ENCODE measurements around the gene OXT.

The OXT gene

DNA sequence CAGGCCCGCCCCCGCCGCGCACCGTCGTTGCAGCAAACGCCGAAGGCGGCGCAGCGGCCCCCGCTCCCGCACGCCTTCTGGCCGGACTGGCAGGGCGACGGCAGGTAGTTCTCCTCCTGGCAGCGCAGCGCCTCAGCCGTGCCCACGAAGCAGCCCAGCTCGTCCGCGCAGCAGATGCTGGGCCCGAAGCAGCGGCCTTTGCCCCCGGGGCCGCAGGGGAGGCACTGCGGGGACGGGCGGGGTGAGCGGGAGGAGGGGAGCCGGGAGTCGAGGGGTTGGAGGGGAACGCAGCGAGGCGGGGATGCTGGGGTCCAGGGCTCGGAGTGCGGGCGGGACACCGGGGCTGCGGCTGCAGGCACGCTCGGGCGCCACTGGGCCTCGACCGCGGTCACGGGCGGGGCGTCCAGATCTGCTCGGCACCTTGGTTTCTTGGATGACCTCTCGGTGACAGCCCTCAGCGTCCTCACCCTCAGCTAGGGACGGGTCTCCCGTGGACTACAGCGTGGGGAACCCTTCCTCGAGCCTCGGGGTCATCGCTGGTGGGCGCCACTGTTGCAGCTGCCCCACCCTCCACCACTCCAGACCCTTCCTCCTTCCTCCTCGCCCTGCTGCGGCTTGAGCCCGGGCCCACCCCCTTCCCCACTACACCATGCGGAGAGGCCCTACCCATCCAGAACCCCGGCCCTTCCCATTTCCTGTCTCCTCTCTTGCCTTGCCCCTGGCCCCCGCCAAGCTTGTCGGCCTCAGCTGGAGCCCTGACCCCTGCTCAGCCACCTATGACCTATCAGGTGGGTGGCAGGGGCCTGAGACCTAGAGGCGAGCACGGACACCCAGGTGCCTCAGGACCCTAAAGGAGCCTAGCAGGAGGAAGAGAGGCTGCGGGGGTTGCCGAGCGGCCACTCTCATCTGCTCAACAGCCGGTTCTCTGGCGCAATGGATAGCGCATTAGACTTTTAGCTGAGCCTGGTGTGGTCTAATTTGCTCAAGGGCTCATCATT lies 11.8 kb downstream of the OXT start:
- DNase-seq (ENCODE audit: extremely low spot score, insufficient read length, low read depth): no peak
- no peak for FAIRE-seq

DNA sequence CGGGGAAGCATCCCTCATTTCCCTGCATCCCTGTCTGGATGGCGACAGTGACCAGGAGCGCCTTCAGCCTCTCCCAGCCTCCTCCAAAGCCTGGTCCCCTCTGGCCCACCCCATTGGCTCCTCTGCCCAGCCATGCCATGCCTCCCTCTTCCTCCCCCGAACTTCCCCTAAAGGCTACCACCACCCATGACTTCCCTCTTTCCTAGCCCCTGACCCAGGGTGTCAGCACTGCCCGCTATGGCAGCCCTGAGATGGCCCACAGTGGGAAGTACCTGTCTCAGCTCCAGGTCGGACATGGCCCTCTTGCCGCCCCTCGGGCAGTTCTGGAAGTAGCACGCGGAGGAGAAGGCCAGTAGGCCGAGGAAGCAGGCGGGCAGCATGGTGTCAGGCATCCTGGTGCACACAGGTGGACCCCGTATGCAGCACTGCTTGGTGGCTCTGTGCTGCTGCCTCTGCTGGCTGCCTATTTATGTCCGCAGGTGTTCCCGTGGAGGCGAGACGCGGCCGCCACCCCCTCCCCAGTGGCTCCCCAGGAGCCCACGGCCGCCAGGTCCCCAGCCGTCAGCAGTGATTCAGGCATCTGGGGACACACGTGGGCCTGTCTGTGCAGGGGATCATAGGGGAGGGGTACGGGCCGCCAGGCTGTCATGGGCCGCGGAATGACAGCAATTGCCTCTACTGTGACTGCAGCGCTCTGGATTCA lies 13.0 kb downstream of the OXT start, which contains the start of gene AVP:
Gene AVP, minus strand, starts transcription at position 442 of the 703 bp plus-strand sequence. Its CDS starts 50 bp downstream, at position 392.
- FAIRE-seq: no peak
- DNase-seq (ENCODE audit: extremely low spot score, insufficient read length, low read depth): no peak

DNA sequence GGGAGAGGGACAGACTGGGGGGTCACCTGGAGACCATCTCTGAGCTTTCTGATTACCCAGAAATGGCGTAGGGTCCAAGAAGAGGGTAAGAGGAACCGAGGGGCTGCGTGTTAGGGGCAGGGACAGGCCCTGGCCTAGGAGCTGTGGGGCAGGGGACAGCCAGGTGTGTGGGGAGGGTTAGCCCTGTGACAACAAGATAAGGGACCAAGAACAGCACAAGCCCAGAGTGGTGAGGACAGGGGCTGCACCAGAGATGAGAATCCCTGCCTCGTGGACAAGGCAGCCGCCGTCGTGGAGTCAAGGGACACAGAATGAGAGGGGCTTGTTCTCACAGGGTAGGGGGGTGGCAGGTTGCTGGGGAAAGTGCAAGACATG lies 13.6 kb downstream of the OXT start:
- DNase-seq (ENCODE audit: extremely low spot score, insufficient read length, low read depth) (no peak), FAIRE-seq (no peak)

DNA sequence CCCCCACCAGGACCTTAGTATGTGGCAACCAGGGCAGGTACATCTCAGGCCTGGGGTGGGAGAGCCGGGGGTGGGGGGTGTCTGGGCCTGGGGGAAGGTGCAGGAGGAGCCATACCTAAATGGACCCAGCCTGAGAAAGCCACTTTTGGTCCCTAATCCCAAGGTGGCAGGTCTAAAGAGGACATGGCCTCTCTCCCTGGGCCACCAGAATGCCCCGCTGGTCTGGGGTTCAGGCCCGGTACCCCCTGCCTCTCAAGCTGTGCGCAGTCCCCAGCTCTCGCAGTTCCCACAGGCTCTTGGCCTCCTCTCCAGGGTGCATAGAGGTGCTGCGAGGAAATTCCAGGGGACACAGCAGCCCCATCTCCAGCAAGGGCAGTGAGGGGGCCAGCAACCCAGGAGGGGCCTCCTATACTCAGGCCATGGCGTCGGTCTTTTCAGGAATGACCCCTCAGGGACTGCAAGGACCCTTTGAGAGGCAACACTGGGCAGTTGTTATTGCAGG lies 14.2 kb downstream of the OXT start:
- FAIRE-seq (no peak), DNase-seq (ENCODE audit: extremely low spot score, insufficient read length, low read depth) (no peak)

DNA sequence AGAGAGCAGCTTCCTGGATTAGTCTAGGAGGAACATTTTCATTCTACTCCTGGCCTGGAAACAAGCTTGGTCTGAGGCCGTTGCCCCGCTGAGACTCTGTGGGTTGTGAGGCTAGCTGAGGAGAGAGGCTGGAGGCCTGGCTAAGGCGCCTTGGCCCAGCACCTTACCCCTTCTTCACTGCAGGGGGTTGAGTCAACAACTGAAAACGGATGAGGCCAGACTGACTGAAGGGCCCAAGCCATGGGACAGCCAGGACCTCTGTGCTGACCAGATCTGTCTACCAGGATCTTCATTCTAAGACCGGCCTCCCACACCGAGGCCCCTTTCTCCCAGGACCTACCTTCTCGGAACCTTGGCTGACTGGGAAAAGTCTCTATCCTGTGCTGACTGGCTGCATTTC lies 16.6 kb downstream of the OXT start:
- DNase-seq (ENCODE audit: extremely low spot score, insufficient read length, low read depth) (no peak), FAIRE-seq (no peak)

DNA sequence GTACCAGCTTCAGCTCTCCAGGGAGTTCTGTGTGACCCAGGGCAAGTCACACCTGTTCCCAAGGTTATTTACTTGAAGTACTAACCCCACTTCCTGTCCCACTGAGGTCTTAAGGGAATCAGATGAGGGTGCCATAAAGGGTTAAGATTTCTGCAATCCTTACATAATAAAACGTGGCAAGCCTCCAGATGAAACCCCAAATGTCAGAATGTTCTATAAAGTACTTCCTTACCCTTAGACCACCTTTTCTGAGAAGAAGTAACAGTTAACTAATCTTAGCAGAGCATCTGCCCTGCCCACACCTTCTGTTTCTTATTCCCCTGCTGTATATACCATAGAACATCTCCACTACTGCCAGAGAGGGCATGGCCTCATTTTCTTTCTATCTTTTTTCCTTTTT lies 19.1 kb downstream of the OXT start:
- no peak for FAIRE-seq
- no peak for DNase-seq (ENCODE audit: extremely low spot score, insufficient read length, low read depth)

DNA sequence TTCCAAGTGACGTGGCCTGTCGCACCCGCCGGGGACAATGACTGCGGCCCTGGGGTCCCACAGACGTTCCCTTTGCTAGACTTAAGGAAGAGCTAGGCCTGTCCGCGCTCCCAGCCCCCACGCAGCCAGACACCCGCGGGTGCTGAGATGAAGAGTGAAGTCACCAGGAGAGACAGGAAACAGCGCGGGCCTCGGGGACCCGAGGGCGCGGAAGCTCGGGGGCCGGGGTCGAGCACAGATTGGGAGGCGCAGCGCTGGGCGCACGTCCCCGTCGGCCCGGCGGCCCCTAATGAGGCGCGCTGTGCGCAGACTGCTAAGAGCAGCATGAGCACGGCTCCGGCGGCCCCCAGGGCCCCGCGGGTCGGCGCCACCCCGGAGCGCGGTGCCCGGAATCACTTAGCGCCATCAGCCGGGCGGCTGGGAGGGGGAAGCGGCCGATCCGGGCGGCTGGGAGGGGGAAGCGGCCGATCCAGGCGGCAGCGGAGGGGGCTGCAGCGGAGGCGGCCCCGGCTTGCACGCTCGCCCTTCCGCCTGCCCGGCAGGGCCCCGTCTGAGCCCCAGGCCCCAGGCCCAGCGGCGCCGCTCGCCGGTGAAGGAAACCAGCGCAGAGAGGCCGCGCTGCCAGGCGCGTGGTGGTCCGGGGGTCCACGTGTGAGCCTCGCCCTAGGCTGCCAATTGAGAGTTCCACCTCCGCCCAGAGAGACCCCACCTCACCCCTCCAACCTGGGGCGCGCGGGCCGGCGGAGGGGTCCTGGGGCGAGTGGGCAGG lies 21.4 kb downstream of the OXT start:
- DNase-seq (ENCODE audit: extremely low spot score, insufficient read length, low read depth): no peak
- FAIRE-seq: no peak

DNA sequence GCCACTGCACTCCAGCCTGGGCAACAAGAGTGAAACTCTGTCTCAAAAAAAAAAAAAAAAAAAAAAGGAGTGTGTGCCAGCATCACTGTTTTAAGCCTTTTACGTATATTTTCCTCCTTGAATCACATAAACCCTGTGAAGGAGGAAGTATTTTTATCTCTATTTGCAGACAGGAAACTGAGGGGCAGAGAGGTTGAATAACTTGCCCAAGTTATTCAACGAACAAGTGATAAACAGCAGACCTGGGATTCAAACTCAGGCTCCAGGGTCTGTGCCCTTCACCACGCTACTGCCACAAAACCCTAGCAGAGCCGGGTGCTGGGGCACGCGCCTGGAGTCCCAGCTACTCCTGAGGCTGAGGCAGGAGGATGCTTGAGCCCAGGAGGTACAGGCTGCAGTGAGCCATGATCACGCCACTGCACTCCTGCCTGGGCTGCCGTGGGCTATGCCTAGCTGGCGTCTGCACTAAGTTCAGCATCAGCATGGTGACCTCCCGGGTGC lies 22.5 kb downstream of the OXT start:
- FAIRE-seq (no peak), DNase-seq (ENCODE audit: extremely low spot score, insufficient read length, low read depth) (no peak)

DNA sequence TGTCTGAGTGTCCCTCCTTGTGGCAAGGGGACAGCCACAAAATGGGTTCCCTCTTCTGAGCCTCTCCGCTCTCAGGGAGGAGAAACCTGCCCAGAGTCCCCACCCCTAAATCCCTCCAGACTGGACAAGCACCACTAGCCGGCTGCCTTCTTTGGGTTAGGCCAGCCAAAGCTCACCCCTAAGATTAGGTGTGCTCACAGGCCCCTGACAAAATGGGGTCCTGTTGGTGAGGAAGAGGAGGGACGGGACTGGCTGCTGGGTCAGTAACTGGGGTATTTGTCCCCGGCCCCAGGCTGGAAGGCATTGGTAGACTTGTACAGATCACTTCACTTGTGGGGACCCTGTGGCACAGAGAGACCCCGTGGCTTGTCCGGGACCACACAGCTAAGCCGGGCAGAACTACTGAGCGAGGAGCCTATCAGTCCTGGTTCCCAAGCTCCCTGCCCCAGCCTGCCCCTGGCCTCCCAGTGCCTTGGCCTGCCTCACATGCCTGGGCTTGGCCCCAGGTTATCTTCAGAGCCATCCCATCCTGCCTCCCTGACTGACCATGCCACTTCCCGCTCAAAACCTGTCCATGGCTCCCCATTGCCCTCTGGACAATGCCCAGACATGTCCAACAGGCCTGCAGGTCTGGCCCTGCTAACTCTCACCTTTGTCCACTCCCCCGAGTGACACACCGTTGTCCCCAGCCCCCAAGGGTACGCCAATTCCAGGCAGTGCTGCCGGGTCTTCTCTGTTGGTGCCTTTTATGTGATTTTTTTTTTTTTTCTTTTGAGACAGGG lies 23.6 kb downstream of the OXT start:
- DNase-seq (ENCODE audit: extremely low spot score, insufficient read length, low read depth) (no peak), FAIRE-seq (no peak)

DNA sequence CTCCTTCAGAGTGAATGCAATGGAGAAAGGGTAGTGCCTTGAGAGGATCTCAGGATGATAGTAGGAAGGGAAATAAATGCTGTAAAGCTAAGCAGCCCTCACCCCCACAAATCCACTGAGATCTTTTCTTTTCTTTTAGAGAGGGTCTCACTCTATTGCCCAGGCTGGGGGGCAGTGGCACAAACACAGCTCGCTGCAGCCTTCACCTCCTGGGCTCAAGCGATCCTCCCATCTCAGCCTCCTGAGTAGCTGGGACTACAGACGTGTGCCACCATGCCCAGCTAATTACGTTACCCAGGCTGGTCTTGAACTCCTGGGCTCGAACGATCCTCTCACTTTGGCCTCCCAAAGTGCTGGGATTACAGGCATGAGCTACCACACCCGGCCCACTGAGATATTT lies 29.1 kb downstream of the OXT start:
- no peak for DNase-seq (ENCODE audit: extremely low spot score, insufficient read length, low read depth)
- no peak for FAIRE-seq

DNA sequence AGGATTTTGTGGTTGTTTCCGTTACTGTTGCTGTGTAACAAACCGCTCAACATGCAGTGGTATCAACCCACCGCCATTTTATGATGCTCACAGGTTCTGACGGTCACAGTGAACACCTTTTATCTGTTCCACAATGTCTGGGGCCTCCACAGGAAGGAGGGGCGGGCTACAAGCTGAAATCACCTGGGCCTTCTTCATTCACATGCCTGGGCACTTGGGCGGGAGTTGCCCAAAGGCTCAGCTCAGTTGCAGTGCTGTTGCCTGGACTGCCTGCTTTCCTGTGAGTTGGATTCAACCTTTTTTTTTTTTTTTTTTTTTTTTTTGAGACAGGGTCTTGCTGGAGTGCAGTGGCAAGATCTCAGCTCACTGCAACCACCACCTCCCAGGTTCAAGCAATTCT lies 29.8 kb downstream of the OXT start:
- DNase-seq (ENCODE audit: extremely low spot score, insufficient read length, low read depth) (no peak), FAIRE-seq (no peak)

DNA sequence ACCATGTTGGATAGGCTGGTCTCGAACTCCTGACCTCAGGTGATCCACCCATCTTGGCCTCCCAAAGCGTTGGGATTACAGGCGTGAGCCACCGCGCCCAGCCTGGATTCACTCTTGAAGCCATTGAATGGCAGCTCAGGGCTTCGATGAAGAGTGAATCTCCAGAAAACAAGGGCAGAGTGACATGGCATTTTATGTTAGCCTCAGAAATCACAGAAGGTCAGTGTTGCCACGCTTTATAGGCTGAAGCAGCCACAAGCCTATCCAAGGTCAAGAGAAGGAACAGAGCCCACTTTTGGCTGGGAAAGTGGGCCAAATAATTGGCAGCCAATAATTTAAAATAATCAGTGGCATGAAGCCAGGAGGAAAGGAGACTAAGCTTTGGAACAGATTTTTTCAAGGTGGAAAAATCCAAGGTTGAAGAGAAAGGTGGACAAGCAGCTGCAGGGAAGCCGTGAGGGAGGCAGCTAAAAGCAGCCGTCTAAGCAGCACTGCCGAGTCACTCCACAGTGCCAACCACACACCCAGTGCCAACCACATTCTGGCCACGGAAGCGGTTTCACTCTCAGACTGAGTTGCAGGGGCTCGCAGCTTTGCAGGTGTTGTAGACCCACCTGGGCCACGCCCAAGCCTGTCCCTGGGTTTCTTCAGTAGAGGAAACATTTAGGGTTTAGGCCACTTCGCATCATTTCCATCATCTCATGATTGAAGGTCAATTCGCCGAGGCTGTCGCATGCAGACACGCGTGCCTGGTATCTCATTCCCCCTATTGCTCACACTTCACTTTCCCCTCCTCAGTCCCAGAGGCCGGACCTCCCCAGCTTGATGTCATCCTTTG lies 30.5 kb downstream of the OXT start:
- DNase-seq (ENCODE audit: extremely low spot score, insufficient read length, low read depth) (no peak), FAIRE-seq (no peak)

DNA sequence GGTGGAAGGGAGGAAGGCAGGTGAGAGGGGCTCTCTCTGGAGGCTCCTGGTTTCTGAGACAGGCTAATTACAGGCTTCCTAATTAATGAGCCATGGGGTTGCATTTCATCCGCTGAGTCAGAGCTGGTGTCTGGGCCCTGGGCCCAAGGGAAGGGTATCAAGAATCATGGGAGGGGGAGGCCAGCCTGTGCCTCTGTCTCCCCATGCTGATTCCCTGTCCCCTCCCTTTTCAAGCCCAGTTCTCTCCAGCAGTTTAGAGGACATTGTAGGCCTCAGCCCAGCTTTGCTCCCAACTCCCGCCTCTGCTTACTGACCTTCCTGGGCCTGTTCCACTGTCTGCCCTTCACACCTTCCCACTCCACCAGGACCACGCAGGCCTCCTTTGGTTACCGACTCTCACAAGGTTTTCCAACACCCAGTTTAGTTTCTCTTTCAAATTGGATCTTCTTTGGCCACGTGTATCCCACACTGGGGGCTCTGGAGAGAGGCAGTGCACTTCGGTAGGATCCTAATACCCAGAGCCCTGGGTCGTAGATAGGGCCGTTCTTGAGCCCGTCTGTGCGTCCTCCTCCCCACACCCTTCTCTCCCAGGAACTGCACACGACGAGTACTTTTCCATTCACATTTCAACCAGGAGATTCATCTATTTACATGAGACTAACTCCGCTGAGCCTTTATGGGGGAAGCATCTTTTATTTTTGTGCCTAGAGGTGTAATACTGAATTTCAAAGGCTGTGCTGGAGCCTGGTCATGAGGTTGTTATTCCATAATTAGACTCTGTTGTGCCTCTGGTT lies 31.4 kb downstream of the OXT start:
- FAIRE-seq (no peak), DNase-seq (ENCODE audit: extremely low spot score, insufficient read length, low read depth) (no peak)

DNA sequence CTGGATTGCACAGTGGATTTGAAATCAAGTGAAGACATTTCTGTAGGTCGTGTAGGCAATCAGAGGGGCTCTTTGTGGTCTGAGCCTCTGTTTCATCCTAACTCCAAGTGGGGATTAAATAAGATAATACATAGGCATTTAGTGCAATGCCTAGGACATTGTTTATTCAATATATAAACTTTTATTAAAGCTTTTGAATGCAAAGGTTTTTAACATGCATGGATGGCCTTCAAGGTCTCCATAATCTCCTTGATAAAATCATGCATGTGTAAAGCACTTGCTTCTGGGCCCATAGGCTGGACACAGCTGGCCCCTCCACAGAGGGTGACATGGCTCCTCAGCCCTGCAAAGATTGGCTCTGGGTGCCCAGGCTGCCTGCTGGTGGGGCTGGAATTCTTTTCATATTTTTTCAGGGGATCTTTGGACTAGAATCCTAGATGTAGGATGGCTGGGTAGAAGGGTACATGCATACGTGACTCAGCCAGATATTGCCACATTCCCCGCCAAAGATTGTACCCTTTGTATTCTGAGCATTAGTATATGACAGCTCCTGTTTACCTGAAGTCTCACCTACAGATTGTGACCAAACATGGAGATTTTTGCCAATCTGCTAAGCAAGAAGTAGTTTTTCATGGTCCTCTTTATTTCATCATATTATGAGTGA lies 32.1 kb downstream of the OXT start:
- FAIRE-seq: no peak
- DNase-seq (ENCODE audit: extremely low spot score, insufficient read length, low read depth): no peak

DNA sequence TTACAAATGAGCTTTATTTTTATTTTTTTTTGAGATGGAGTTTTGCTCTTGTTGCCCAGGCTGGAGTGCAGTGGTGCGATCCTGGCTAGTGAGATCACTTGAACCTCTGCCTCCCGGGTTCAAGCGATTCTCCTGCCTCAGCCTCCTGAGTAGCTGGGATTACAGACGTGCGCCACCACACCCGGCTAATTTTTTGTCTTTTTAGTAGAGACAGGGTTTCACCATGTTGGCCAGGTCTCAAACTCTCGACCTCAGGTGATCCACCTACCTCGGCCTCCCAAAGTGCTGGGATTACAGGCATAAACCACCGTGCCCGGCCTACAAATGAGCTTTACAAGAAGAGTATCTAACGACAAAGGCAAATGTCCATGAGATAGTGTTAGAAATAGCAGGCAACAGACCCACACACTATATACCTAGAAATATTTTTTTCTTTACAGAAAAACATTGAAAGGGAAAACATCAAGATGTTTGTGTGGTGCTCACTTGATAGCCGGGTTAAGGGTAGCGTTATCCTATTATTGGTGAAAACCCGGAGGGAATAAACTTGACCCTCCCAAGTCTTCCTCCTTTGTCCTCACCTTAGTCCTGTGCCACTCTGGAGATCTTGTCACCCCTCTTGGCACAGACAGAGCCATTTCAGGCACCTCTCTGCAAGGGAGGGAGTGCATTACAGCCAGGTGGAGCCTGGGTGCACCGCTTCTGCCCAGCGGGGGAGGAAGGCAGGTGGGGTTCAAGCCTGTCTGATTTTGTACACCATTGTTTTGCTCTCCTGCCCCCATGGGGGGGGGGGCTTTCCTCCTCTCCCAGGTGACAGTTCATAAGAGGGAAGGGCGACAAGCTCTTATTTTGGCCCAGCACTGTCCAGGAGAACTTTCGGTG lies 34.1 kb downstream of the OXT start:
- FAIRE-seq (no peak), DNase-seq (ENCODE audit: extremely low spot score, insufficient read length, low read depth) (no peak)

DNA sequence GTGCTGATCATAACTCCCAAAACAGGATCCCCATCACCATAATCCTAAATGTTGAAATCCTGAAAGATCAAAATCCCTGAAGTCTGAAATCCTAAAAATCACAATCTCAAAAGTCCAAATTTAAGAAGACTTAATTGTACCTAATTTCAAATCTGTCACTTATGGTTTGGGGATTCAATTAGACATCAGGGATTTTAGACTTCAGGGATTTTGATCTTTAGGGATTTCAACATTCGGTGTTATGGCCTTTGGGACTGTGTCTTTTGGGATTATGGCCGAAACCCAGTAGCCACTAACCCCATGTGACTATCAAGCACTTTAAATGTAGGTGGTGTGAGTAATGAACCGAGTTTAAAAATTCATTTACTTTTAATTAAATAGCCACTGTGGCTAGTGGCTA lies 34.8 kb downstream of the OXT start:
- FAIRE-seq: no peak
- no peak for DNase-seq (ENCODE audit: extremely low spot score, insufficient read length, low read depth)

Measured in GM18507 (cell line).